ENCODE data around the gene BSN. TPM values are rescaled to one million over a fixed set of nuclear protein-coding genes. Genes with fewer than 3 reads are reported as not detected.

Gene BSN
- total RNA-seq, 2 experiments from 2014 or later: 0.03 to 0.27 TPM

DNA sequence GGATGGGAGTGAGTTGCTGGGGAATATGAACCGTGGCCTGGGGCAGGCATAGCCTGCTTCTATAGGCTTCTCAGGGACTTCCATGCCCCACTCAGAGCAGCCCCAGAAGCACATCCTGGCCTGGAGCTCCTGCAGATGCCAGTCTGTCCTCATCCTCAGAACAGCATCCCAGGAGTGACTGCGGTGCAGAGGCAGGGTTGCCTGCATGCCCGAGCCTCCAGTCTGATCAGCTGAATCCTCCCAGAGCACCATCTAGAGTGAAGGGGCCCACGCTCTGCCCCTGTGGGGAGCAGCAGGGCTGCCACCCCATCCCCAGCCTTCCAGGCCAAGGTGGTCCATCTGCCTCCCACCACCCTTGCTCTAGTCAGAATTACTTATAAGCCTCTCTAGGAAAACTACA lies 75.2 kb downstream of the BSN start:
- no peaks in the 10 kb centered on the region for H3K36me3 ChIP-seq (ENCODE audit: insufficient read depth, low read length)
- CTCF ChIA-PET (ENCODE audit: unreplicated experiment): no interaction called here
- no peak overlapping the region for H3K4me2 ChIP-seq (ENCODE audit: low read length)
- no peaks in the 10 kb centered on the region for H3K4me1 ChIP-seq (ENCODE audit: insufficient read depth, low read length, poor library complexity, severe bottlenecking)
- H3K9me3 ChIP-seq (ENCODE audit: low read length): peaks cover 6% of the 10 kb centered on the region; the same call in 1 of the 2 replicates
- no peak overlapping the region for H3K27ac ChIP-seq (ENCODE audit: low read depth, low read length, poor library complexity, severe bottlenecking)
- DNase-seq (ENCODE audit: low spot score): no peak
- BruUV-seq (replicated peaks): no TSS peak
- no peaks in the 10 kb centered on the region for H4K20me1 ChIP-seq (ENCODE audit: insufficient read depth, low read length)
- H3K4me3 ChIP-seq (ENCODE audit: low read depth, low read length, poor library complexity, severe bottlenecking): no peak overlapping the region
- intact Hi-C loops (cut with micrococcal nuclease; ENCODE audit: unreplicated experiment): no loop called here
- TF ChIP-seq EZH2phosphoT487 (IDR thresholded peaks at IDR 0.05; ENCODE audit: borderline replicate concordance, low read depth, low read length): no peak
- TF ChIP-seq, protein P1, sequence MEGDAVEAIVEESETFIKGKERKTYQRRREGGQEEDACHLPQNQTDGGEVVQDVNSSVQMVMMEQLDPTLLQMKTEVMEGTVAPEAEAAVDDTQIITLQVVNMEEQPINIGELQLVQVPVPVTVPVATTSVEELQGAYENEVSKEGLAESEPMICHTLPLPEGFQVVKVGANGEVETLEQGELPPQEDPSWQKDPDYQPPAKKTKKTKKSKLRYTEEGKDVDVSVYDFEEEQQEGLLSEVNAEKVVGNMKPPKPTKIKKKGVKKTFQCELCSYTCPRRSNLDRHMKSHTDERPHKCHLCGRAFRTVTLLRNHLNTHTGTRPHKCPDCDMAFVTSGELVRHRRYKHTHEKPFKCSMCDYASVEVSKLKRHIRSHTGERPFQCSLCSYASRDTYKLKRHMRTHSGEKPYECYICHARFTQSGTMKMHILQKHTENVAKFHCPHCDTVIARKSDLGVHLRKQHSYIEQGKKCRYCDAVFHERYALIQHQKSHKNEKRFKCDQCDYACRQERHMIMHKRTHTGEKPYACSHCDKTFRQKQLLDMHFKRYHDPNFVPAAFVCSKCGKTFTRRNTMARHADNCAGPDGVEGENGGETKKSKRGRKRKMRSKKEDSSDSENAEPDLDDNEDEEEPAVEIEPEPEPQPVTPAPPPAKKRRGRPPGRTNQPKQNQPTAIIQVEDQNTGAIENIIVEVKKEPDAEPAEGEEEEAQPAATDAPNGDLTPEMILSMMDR (conservative IDR thresholded peaks at IDR 0.05; ENCODE audit: low read length): no peak
- H2AFZ ChIP-seq (ENCODE audit: low read length): no peak overlapping the region
- no peaks in the 10 kb centered on the region for H3K9me2 ChIP-seq (ENCODE audit: insufficient read depth, low read length)
- POLR2A ChIA-PET: no interaction called here
- H3K79me2 ChIP-seq (ENCODE audit: insufficient read depth, low read depth, low read length): no peaks in the 10 kb centered on the region

DNA sequence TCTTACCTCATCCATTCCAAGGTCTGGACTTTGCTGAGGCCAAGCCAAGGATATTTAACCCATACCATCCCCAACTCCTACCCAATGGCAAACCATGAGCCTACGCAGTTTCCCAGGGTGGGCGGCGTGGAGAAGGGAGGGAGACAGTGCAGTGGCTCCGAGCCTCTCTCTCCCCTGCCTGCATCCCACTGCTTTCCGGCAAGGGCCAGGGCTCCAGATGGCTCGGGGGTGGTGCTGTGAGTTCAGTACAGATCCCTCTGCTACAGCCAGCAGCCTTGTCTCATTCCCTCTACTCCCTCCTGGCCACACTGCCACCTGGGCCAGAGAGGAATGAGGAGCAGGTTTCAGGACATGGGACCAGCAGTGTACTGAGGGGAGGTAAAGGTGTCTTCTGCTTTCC lies 75.6 kb downstream of the BSN start:
- H3K4me3 ChIP-seq (ENCODE audit: low read depth, low read length, poor library complexity, severe bottlenecking): no peak overlapping the region
- H3K36me3 ChIP-seq (ENCODE audit: insufficient read depth, low read length): no peaks in the 10 kb centered on the region
- TF ChIP-seq, protein P1 (conservative IDR thresholded peaks at IDR 0.05; ENCODE audit: low read length): no peak
- no peak for TF ChIP-seq EZH2phosphoT487 (IDR thresholded peaks at IDR 0.05; ENCODE audit: borderline replicate concordance, low read depth, low read length)
- H3K9me2 ChIP-seq (ENCODE audit: insufficient read depth, low read length): no peaks in the 10 kb centered on the region
- no peak for DNase-seq (ENCODE audit: low spot score)
- no peak overlapping the region for H2AFZ ChIP-seq (ENCODE audit: low read length)
- no peaks in the 10 kb centered on the region for H4K20me1 ChIP-seq (ENCODE audit: insufficient read depth, low read length)
- H3K4me1 ChIP-seq (ENCODE audit: insufficient read depth, low read length, poor library complexity, severe bottlenecking): no peaks in the 10 kb centered on the region
- H3K27ac ChIP-seq (ENCODE audit: low read depth, low read length, poor library complexity, severe bottlenecking): no peak overlapping the region
- intact Hi-C loops (cut with micrococcal nuclease; ENCODE audit: unreplicated experiment): no loop called here
- no peak overlapping the region for H3K4me2 ChIP-seq (ENCODE audit: low read length)
- POLR2A ChIA-PET: no interaction called here
- no peaks in the 10 kb centered on the region for H3K79me2 ChIP-seq (ENCODE audit: insufficient read depth, low read depth, low read length)
- peaks cover 6% of the 10 kb centered on the region; the same call in 1 of the 2 replicates for H3K9me3 ChIP-seq (ENCODE audit: low read length)
- CTCF ChIA-PET (ENCODE audit: unreplicated experiment): no interaction called here
- no TSS peak for BruUV-seq (replicated peaks)

DNA sequence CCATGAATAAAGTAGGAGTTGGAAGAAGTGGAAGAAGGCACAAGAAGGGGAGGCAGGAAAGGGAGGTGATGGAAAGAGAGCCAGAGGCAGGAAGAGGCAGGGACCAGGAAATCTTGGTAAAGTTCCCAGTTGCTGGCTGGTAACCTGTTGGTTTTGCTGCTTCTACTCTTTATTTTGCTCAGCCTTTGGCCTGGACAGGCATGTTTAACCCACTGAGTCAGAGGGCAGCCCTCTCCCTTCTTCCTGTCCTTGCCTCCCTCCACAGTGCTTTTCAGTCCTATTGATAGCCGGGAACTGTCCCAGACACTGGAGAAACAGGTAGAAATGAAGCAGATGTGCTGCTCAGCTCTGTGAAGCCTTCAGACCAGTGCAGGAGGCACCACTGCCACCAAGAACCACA lies 76.5 kb downstream of the BSN start:
- ChIA-PET POLR2A (no interaction called here), CTCF (ENCODE audit: unreplicated experiment) (no interaction called here)
- Histone ChIP-seq H3K4me3 (ENCODE audit: low read depth, low read length, poor library complexity, severe bottlenecking) (no peak overlapping the region), H3K27ac (ENCODE audit: low read depth, low read length, poor library complexity, severe bottlenecking) (no peak overlapping the region), H4K20me1 (ENCODE audit: insufficient read depth, low read length) (no peaks in the 10 kb centered on the region), H3K4me1 (ENCODE audit: insufficient read depth, low read length, poor library complexity, severe bottlenecking) (no peaks in the 10 kb centered on the region), H3K9me3 (ENCODE audit: low read length) (peaks cover 6% of the 10 kb centered on the region; the same call in 1 of the 2 replicates), H3K4me2 (ENCODE audit: low read length) (no peak overlapping the region), H2AFZ (ENCODE audit: low read length) (no peak overlapping the region), H3K36me3 (ENCODE audit: insufficient read depth, low read length) (no peaks in the 10 kb centered on the region), H3K9me2 (ENCODE audit: insufficient read depth, low read length) (no peaks in the 10 kb centered on the region), H3K79me2 (ENCODE audit: insufficient read depth, low read depth, low read length) (no peaks in the 10 kb centered on the region)
- TF ChIP-seq, protein P1 (conservative IDR thresholded peaks at IDR 0.05; ENCODE audit: low read length): no peak
- TF ChIP-seq EZH2phosphoT487 (IDR thresholded peaks at IDR 0.05; ENCODE audit: borderline replicate concordance, low read depth, low read length): no peak
- no peak for DNase-seq (ENCODE audit: low spot score)
- no TSS peak for BruUV-seq (replicated peaks)
- intact Hi-C loops (cut with micrococcal nuclease; ENCODE audit: unreplicated experiment): no loop called here

Data from OCI-LY7 (cell line).